GM18520 (cell line): ENCODE data around the gene ASCC2.
"Not testable (repeated sequence)": the region's sequence is repeated elsewhere in the genome, so short reads cannot be mapped to it uniquely, and the experiment has no call there.

ENCODE experiments used
- ATAC-seq: cut with Tn5 transposase; IDR thresholded peaks from one replicate; pipeline ENCODE4 v1.9.1; 2021; ENCODE audit not compliant: unreplicated experiment

Gene ASCC2

GRCh38 chr22:29758068-29758622 is 79.9 kb downstream of the ASCC2 start:
- ATAC-seq: no peak

- ATAC-seq: no peak
These were observed 81.0 kb downstream of the ASCC2 start for GRCh38 chr22:29757096-29757495.

GRCh38 chr22:29756341-29756740 is 81.7 kb downstream of the ASCC2 start:
- ATAC-seq: no peak

- ATAC-seq: no peak
These were observed 82.2 kb downstream of the ASCC2 start for GRCh38 chr22:29755889-29756288.

DNA sequence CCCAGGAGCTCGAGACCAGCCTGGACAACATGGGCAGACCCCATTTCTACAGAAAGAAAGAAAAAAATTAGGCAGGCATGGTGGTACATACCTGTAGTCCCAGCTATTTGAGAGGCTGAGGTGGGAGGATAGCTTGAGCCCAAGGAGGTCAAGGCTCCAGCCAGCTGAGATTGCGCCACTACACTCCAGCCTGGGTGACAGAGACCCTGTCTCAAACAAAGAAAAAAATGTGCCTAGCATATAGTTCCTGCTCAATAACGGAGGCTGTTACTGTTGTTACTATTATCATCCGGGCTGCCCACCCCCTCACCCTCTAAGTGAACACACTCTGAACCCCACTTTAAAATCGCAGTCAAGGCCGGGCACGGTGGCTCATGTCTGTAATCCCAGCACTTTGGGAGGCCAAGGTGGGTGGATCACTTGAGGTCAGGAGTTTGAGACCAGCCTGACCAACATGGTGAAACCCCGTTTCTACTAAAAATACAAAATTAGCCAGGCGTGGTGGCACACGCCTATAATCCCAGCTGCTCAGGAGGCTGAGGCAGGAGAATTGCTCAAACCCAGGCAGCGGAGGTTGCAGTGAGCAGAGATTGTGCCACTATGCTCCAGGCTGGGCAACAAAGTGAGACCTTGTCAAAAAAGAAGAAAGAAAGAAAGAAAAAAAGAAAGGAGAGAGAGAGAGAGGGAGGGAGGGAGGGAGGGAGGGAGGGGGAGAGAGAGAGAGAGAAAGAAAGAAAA is 83.2 kb downstream of the ASCC2 start:
- ATAC-seq: not testable (repeated sequence)

DNA sequence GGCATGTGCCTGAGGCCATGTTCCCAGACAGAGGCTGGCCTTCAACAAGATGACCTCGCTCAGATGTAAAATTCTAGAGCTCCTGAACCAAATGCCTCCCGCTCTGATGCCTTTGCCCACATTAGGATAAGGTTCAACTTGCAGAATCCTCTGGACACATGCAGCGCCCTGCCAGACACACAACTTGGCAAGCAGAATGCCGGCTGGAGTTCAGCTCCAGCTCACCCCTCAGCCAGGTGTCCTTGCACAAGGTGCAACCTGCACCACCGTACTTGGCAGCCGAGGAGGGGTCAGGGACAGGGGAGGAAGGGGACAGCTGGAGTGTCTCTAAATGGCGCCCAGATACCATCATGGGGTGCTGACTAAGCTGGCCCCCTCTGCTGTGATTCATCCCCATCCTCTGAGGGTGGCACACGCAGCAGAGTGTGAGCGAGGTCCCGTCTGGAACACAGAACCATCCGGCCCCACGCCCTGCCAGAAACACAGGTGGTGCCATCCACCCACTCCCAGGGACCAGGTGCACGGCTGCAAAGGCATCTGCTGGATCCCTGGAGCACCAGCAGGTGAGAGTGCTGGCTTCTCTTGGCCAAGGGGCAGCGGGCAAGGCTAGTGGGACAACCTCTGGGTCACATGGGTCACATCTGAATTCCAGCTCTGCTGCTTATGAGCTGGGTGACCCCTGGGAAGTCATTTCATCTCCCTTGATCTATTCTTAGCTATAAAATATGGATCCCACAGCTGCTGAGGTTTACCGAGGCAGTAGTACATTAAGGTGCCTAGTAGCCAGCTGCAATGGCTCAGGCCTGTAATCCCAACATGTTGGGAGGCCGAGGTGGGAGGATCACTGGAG is 84.0 kb downstream of the ASCC2 start:
- ATAC-seq: no peak

DNA sequence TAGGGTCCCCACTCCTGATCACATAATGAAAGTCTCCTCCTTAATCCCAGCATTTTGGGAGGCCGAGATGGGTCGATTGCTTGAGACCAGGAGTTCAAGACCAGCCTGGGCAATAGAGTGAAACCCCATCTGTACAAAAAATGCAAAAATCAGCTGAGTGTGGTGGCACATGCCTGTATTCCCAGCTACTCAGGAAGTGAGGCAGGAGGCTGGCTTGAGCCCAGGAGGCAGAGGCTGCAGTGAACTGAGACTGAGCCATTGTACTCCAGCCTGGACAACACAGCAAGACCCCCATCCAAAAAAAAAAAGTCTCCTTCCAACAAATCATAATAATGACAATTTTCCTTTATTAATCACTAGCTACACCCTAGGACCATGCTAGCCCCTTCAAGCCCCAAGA is 86.4 kb downstream of the ASCC2 start:
- ATAC-seq: no peak

GRCh38 chr22:29750559-29751538 is 87.2 kb downstream of the ASCC2 start:
- ATAC-seq: no peak

- no peak for ATAC-seq
These were observed 88.0 kb downstream of the ASCC2 start for GRCh38 chr22:29750029-29750428.

DNA sequence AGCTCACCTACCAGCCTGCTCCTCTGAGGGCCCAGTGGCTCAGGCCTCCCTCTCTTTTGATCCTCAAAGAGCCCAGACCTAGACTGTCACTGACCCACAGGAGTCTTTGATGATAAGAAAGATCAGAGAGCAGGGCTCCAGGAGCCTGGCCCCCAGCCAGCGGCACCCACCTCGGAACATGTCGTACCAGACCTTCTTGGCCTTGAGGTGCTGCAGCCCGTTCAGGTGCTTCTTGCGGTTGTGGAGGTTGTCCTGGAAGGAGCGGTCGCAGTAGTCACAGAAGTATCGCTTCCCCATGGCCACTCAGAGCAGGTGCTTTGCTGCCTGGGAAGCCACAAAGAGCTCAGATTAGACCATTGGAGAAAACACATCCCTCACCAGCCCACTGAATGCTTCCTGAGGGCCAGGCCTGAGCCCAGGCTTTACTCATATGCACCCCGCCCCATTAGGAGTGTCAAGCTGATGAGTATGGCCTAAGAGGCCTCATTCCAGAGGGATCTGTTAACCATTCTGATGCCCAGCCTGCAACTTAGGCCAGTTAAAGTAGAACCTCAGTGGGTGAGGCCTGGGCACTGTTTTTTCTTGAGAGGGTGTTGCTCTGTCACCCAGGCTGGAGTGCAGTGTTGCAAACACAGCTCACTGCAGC is 89.7 kb downstream of the ASCC2 start:
- no peak for ATAC-seq

DNA sequence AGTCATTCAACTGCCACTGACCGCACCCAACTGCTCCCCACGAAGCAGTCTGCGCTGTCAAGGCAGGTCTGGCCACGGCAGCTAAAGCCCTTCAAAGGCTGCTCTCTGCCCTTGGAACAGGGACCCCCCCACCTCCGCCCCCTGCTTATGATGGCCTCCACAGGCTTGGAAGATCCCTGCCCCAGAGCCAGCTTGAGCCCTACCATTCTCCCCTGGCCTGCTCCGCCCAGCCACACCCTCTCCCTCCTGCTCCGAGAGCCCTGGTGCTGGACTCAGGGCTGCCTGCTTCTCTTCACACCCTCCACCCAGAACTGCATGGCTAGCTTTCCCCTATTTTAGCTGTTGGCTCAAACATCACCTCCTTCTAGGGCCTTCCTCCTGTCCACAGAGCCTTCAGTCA is 90.2 kb downstream of the ASCC2 start:
- ATAC-seq: no peak

- no peak for ATAC-seq
These were observed 93.2 kb downstream of the ASCC2 start for GRCh38 chr22:29744902-29745301.

DNA sequence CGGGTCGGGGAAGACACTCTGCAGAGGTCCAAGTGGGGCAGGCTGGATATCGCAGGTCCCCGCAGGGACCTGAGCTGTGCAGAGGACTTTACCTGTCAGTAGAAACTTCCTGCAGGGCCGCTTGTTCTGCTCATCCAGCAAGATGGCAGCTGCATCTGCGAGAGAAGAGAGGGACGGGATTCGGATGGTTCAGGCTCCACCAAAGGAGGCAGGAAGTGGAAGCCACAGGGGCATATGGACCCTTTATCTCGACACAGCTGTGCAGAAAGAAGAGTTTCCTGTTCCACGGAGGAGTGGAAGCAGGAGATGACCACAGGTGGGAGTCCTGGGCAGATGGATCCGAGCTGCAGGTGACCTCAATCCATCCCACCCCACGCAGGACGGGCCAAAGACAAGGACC is 95.7 kb downstream of the ASCC2 start:
- ATAC-seq: no peak

DNA sequence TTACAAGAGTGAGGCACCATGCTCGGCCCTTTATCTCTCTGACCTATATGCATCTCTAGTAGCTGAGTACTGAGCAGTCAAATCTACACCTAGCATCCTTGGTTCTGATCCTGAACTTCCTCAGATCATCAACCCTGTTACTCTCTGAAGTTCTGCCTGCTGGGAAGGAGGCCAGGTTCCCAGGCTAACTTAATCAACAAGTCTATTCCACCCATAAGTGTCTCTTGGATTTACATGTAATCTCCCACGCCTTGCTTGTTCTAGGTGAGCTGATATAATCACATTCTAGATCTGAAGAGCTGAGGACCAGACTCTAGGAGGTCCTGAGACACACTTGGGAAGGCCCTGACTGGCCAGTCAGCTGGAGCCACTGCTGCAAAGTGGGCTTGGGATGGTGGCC is 96.1 kb downstream of the ASCC2 start:
- no peak for ATAC-seq

DNA sequence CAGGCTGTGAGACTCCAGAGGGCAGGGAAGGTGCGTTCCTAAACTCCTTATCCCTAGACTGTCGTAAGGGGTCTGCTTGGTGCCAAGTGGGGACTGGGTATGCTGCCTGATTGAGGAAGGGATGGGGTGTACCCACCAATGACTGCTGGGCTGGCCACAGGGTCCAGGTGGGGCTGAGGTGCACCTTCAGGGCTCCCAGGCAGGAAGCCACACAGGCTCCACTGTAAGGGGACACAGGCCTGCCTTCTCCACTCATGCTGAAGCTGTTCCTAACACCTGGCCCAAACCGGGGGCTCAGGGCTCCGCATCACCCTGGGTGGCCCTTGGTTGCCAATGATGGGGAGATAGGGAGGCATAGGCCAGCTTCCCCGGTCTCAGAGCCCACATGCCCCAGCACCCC is 97.9 kb downstream of the ASCC2 start:
- no peak for ATAC-seq

- no peak for ATAC-seq
These were observed 98.7 kb downstream of the ASCC2 start for GRCh38 chr22:29739346-29739875.
